K562 (cell line): ENCODE results near the gene PCBP4. TPM values are rescaled to one million over a fixed set of nuclear protein-coding genes. Genes with fewer than 3 reads are reported as not detected.

Experiments
- DIDO1 ChIP-seq: fragments of 450-650 bp; IDR thresholded peaks from 2 replicates; pipeline ENCODE4 v1.6.1; 2016; ENCODE audit warnings: low read depth, missing biosample characterization, missing genetic modification characterization
- HNRNPL ChIP-seq: fragments of 200-400 bp; formaldehyde crosslinking; IDR thresholded peaks from 2 replicates; pipeline ENCODE4 v1.6.1; 2017; ENCODE audit warnings: low read depth, mild to moderate bottlenecking, low read length
- HNRNPLL ChIP-seq: fragments of 200-400 bp; formaldehyde crosslinking; IDR thresholded peaks from 2 replicates; pipeline ENCODE4 v1.6.1; 2017; ENCODE audit warnings: low read length, low read depth, mild to moderate bottlenecking; ENCODE audit not compliant: poor library complexity, severe bottlenecking
- MIER1 ChIP-seq: fragments of 450-650 bp; IDR thresholded peaks from 2 replicates; pipeline ENCODE4 v1.6.1; 2016; ENCODE audit warnings: antibody characterized with exemption, mild to moderate bottlenecking, low read depth
- MITF ChIP-seq: IDR thresholded peaks from 2 replicates; pipeline ENCODE4 v1.6.1; 2014; ENCODE audit warnings: antibody characterized with exemption
- MTA2 ChIP-seq: fragments of 450-650 bp; IDR thresholded peaks from 2 replicates; pipeline ENCODE4 v1.6.1; 2016; ENCODE audit warnings: low read depth
- RAD21 ChIP-seq, 2 experiments: fragments of 250-450 bp in 1 of 2; fragments of 450-650 bp in 1 of 2; sonication (Bioruptor Pico) in 1 of 2; formaldehyde crosslinking in 1 of 2; IDR thresholded peaks in 1 of 2; conservative IDR thresholded peaks in 1 of 2; 2 replicates each; pipeline versions ENCODE4 v1.4.0 to v1.8.0; 2020 to 2022; ENCODE audit warnings: mild to moderate bottlenecking in 2 of 2, moderate library complexity in 1 of 2
- TAF9B ChIP-seq: fragments of 450-650 bp; IDR thresholded peaks from 2 replicates; pipeline ENCODE4 v1.6.1; 2018; ENCODE audit warnings: mild to moderate bottlenecking; ENCODE audit not compliant: partially characterized antibody
- ZBTB11 ChIP-seq, 3 experiments: fragments of 200-800 bp in 1 of 3; fragments of 250-450 bp in 1 of 3; fragments of 450-650 bp in 1 of 3; sonication (Bioruptor Pico) in 1 of 3; sonication (Bioruptor generic) in 1 of 3; formaldehyde crosslinking in 1 of 3; IDR thresholded peaks; 2 replicates each; pipeline versions ENCODE4 v1.6.1 to v1.8.0; 2016 to 2022; ENCODE audit warnings: mild to moderate bottlenecking in 2 of 3, missing genetic modification characterization in 2 of 3, missing compliant biosample characterization in 1 of 3, moderate library complexity in 1 of 3
- ZC3H11A ChIP-seq: IDR thresholded peaks from 2 replicates; pipeline ENCODE4 v1.6.1; 2012; ENCODE audit warnings: low read depth, low read length, improper control_type of control experiment
- ZNF239 ChIP-seq: fragments of 250-450 bp; sonication (Bioruptor Pico); IDR thresholded peaks from 2 replicates; pipeline ENCODE4 v1.4.0; 2020; ENCODE audit warnings: mild to moderate bottlenecking
- ZNF277 ChIP-seq: fragments of 250-450 bp; sonication (Bioruptor Pico); IDR thresholded peaks from 2 replicates; pipeline ENCODE4 v1.8.0; 2022; ENCODE audit warnings: inconsistent platforms, mild to moderate bottlenecking, moderate library complexity, borderline replicate concordance
- ZNF584 ChIP-seq: fragments of 200-800 bp; sonication (Bioruptor generic); IDR thresholded peaks from 2 replicates; pipeline ENCODE4 v1.6.1; 2016; ENCODE audit warnings: low read depth, mild to moderate bottlenecking, missing genetic modification characterization, missing compliant biosample characterization
- ZNF609 ChIP-seq: sonication (generic); formaldehyde crosslinking; IDR thresholded peaks from 2 replicates; pipeline ENCODE4 v1.8.1; 2023; ENCODE audit warnings: missing genetic modification reagents, mild to moderate bottlenecking, borderline replicate concordance
- polyA plus RNA-seq, 8 experiments: library from polyadenylated mRNA; depleted of rRNA in 4 of 8; stranded (reverse) in 5 of 8; unstranded in 3 of 8; fragments of >200 nt; fragmentation: Nextera tagmentation in 2 of 8; fragmentation: Illumina TruSeq in 1 of 8; extraction: Ambion mirVana in 2 of 8; extraction: Trizol in 1 of 8; gene quantifications; 2 replicates each; pipeline versions ENCODE4 v1.2.1 to v1.2.3, GENCODE V29; 2011 to 2014; ENCODE audit warnings: inconsistent platforms in 1 of 8, missing spikeins in 1 of 8
- total RNA-seq, 7 experiments: library from RNA; depleted of rRNA in 6 of 7; stranded (reverse); fragments of >200 nt in 6 of 7; fragmentation: Illumina TruSeq in 2 of 7; extraction: Trizol in 2 of 7; gene quantifications; 2 replicates each; pipeline versions ENCODE4 v1.2.1 to v1.2.3, GENCODE V29; 2011 to 2021; ENCODE audit warnings: low replicate concordance in 1 of 7

Gene PCBP4
- total and polyA plus RNA-seq, 9 of the 15 experiments (the other 6 are each of a cell fraction or from before 2014, with no cell fraction given): 0.06 to 5.8 (median 2.6) TPM

- TF ChIP-seq ZBTB11 (CRISPR knock-in tag; IDR thresholded peaks at IDR 0.05) (peak in 1 of 3 experiments; percentile 91; a peak in 2 of 6 replicates), MIER1 (no peak), ZNF239 (no peak), HNRNPLL (peak; percentile 13), DIDO1 (tag) (no peak), MTA2 (no peak), TAF9B (no peak), ZNF609 (CRISPR knock-in tag) (0 out of 2 replicates have a peak, but pooled peaks have one; percentile 49), MITF (0 out of 2 replicates have a peak, but pooled peaks have one; percentile 32), ZNF584 (CRISPR knock-in tag) (0 out of 2 replicates have a peak, but pooled peaks have one; percentile 20), ZC3H11A (no peak; the same call in 1 of the 2 replicates), ZNF277 (CRISPR knock-in tag) (no peak), RAD21 (CRISPR knock-in tag; conservative IDR thresholded peaks at IDR 0.05 in 1 of 2, IDR thresholded peaks at IDR 0.05 in 1 of 2) (no peak), HNRNPL (no peak)
Measured at GRCh38 chr3:51982838-51983577, 15.8 kb upstream of the PCBP4 start, which contains the start of gene ACY1 (continued).
